ENCODE data around the gene CROCC2. TPM values are rescaled to one million over a fixed set of nuclear protein-coding genes. Genes with fewer than 3 reads are reported as not detected.

CROCC2 gene
- polyA plus RNA-seq, 2 of the 4 experiments (the other 2 are of a cell fraction): not detected

DNA sequence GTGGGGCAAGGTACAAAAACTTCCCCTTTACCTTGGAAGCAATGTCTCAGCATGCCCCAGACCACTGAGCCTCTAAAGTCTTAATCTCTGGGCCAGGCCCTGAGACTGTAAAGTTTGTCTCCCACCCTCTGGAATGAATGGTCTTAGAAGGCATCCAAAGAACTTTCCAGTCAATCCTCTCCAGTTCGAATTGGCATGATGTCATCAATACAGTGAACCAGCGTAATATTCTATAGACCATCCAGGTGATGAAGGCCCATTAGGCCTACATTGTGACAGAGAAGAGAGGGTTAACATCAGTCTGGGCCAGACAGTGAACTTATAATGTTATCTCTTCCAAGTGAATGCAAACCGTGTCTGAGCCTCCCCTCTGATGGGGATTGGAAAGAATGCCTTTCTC, 21.4 kb upstream of the CROCC2 start:
- TF ChIP-seq RFX5 (IDR thresholded peaks at IDR 0.05) (no peak), TFCP2L1 (CRISPR knock-in tag; IDR thresholded peaks at IDR 0.05) (no peak), CBX2 (IDR thresholded peaks at IDR 0.05; ENCODE audit: borderline replicate concordance, low read depth) (no peak), RNF2 (IDR thresholded peaks at IDR 0.05; ENCODE audit: borderline replicate concordance, low read depth) (no peak), RAD21 (conservative IDR thresholded peaks at IDR 0.05 in 1 of 2, IDR thresholded peaks at IDR 0.05 in 1 of 2) (no peak), HOXA7 (CRISPR knock-in tag; IDR thresholded peaks at IDR 0.05) (no peak), FOSB (CRISPR knock-in tag; IDR thresholded peaks at IDR 0.05) (no peak), KDM1A (IDR thresholded peaks at IDR 0.05; ENCODE audit: low read depth) (no peak), NPAS2 (CRISPR knock-in tag; IDR thresholded peaks at IDR 0.05; ENCODE audit: borderline replicate concordance) (no peak), FOSL2 (IDR thresholded peaks at IDR 0.05) (no peak), FOSL2 (CRISPR knock-in tag; IDR thresholded peaks at IDR 0.05) (no peak), EP300 (IDR thresholded peaks at IDR 0.05) (no peak), RCOR1 (IDR thresholded peaks at IDR 0.05; ENCODE audit: low read depth, low read length) (no peak), PHF8 (IDR thresholded peaks at IDR 0.05; ENCODE audit: borderline replicate concordance, low read depth) (no peak), ZC3H11A (IDR thresholded peaks at IDR 0.05) (no peak), JUNB (IDR thresholded peaks at IDR 0.05) (no peak)
- TF ChIP-seq, protein P1, sequence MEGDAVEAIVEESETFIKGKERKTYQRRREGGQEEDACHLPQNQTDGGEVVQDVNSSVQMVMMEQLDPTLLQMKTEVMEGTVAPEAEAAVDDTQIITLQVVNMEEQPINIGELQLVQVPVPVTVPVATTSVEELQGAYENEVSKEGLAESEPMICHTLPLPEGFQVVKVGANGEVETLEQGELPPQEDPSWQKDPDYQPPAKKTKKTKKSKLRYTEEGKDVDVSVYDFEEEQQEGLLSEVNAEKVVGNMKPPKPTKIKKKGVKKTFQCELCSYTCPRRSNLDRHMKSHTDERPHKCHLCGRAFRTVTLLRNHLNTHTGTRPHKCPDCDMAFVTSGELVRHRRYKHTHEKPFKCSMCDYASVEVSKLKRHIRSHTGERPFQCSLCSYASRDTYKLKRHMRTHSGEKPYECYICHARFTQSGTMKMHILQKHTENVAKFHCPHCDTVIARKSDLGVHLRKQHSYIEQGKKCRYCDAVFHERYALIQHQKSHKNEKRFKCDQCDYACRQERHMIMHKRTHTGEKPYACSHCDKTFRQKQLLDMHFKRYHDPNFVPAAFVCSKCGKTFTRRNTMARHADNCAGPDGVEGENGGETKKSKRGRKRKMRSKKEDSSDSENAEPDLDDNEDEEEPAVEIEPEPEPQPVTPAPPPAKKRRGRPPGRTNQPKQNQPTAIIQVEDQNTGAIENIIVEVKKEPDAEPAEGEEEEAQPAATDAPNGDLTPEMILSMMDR (IDR thresholded peaks at IDR 0.05): no peak
- TF ChIP-seq, protein P2, sequence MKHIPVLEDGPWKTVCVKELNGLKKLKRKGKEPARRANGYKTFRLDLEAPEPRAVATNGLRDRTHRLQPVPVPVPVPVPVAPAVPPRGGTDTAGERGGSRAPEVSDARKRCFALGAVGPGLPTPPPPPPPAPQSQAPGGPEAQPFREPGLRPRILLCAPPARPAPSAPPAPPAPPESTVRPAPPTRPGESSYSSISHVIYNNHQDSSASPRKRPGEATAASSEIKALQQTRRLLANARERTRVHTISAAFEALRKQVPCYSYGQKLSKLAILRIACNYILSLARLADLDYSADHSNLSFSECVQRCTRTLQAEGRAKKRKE (CRISPR knock-in tag; IDR thresholded peaks at IDR 0.05; ENCODE audit: low read depth): no peak
- TF ChIP-seq, protein P3, sequence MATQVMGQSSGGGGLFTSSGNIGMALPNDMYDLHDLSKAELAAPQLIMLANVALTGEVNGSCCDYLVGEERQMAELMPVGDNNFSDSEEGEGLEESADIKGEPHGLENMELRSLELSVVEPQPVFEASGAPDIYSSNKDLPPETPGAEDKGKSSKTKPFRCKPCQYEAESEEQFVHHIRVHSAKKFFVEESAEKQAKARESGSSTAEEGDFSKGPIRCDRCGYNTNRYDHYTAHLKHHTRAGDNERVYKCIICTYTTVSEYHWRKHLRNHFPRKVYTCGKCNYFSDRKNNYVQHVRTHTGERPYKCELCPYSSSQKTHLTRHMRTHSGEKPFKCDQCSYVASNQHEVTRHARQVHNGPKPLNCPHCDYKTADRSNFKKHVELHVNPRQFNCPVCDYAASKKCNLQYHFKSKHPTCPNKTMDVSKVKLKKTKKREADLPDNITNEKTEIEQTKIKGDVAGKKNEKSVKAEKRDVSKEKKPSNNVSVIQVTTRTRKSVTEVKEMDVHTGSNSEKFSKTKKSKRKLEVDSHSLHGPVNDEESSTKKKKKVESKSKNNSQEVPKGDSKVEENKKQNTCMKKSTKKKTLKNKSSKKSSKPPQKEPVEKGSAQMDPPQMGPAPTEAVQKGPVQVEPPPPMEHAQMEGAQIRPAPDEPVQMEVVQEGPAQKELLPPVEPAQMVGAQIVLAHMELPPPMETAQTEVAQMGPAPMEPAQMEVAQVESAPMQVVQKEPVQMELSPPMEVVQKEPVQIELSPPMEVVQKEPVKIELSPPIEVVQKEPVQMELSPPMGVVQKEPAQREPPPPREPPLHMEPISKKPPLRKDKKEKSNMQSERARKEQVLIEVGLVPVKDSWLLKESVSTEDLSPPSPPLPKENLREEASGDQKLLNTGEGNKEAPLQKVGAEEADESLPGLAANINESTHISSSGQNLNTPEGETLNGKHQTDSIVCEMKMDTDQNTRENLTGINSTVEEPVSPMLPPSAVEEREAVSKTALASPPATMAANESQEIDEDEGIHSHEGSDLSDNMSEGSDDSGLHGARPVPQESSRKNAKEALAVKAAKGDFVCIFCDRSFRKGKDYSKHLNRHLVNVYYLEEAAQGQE (IDR thresholded peaks at IDR 0.05): no peak
- TF ChIP-seq, protein P4, sequence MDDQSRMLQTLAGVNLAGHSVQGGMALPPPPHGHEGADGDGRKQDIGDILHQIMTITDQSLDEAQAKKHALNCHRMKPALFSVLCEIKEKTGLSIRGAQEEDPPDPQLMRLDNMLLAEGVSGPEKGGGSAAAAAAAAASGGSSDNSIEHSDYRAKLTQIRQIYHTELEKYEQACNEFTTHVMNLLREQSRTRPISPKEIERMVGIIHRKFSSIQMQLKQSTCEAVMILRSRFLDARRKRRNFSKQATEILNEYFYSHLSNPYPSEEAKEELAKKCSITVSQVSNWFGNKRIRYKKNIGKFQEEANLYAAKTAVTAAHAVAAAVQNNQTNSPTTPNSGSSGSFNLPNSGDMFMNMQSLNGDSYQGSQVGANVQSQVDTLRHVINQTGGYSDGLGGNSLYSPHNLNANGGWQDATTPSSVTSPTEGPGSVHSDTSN (IDR thresholded peaks at IDR 0.05): no peak
- no peak for ATAC-seq
- FAIRE-seq: no peak

DNA sequence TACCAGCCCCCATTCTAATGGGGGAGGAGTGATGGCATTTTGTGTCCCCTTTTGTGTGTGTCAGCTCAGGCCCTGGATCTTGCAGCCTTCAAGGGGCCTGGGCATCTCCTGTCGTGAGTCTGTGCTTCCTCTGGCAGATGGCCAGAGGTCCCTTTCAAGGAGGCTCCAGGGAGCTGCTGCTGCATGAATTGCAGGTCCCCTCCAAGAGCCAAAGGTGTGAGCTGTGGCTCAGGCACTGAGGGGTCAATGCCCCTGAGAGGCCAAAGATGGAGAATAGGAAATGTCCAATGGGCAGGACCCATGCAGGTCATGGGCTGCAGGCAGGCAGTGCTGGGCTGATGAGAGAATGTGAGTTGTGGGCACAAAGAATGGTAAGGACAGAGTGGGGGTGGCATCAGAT, 20.6 kb upstream of the CROCC2 start:
- FAIRE-seq (no peak), DNase-seq (ENCODE audit: low read depth in 1 of 2, low spot score in 1 of 2) (no peak), ATAC-seq (no peak)
- WGBS (ENCODE audit: missing lambda C conversion rate): 50% methylated on average over 1 of the region's 1 CpG
- CTCF ChIA-PET: no interaction called here
- Histone ChIP-seq H3K9me3 (no peaks in the 10 kb centered on the region), H3K4me2 (no peak overlapping the region), H3K4me3 (no peak overlapping the region), H3K4me1 (no peaks in the 10 kb centered on the region), H3K27ac (no peak overlapping the region)
- POLR2A ChIA-PET: no interaction called here
- TF ChIP-seq, protein P5, sequence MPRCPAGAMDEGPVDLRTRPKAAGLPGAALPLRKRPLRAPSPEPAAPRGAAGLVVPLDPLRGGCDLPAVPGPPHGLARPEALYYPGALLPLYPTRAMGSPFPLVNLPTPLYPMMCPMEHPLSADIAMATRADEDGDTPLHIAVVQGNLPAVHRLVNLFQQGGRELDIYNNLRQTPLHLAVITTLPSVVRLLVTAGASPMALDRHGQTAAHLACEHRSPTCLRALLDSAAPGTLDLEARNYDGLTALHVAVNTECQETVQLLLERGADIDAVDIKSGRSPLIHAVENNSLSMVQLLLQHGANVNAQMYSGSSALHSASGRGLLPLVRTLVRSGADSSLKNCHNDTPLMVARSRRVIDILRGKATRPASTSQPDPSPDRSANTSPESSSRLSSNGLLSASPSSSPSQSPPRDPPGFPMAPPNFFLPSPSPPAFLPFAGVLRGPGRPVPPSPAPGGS (IDR thresholded peaks at IDR 0.05): no peak
- no peak for TF ChIP-seq PHF8 (IDR thresholded peaks at IDR 0.05; ENCODE audit: borderline replicate concordance, low read depth)
- no peak for TF ChIP-seq JUNB (IDR thresholded peaks at IDR 0.05)
- TF ChIP-seq RARB (CRISPR knock-in tag; IDR thresholded peaks at IDR 0.05): no peak
- no peak for TF ChIP-seq KDM5A (IDR thresholded peaks at IDR 0.05)
- TF ChIP-seq, protein P6, sequence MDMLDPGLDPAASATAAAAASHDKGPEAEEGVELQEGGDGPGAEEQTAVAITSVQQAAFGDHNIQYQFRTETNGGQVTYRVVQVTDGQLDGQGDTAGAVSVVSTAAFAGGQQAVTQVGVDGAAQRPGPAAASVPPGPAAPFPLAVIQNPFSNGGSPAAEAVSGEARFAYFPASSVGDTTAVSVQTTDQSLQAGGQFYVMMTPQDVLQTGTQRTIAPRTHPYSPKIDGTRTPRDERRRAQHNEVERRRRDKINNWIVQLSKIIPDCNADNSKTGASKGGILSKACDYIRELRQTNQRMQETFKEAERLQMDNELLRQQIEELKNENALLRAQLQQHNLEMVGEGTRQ (IDR thresholded peaks at IDR 0.05): no peak
- no peak for TF ChIP-seq HEYL (CRISPR knock-in tag; IDR thresholded peaks at IDR 0.05)
- TF ChIP-seq GATA3 (IDR thresholded peaks at IDR 0.05; ENCODE audit: borderline replicate concordance): no peak
- TF ChIP-seq, protein P1 (IDR thresholded peaks at IDR 0.05): no peak
- TF ChIP-seq HOXA7 (CRISPR knock-in tag; IDR thresholded peaks at IDR 0.05): no peak
- no peak for TF ChIP-seq BHLHE40 (IDR thresholded peaks at IDR 0.05; ENCODE audit: low read depth, low read length)

More for the DNA sequence above, 21.4 kb upstream of the CROCC2 start:
- Histone ChIP-seq H3K9me3 (no peaks in the 10 kb centered on the region), H3K4me1 (no peaks in the 10 kb centered on the region), H3K4me2 (no peak overlapping the region), H3K4me3 (no peak overlapping the region), H3K27ac (no peak overlapping the region)
- 29% methylated on average over 3 of the region's 3 CpGs for WGBS (ENCODE audit: missing lambda C conversion rate)
- no peak for DNase-seq (ENCODE audit: low read depth in 1 of 2, low spot score in 1 of 2)
- ChIA-PET POLR2A (no interaction called here), CTCF (no interaction called here)
